GM12878 (cell line): Measurements from ENCODE around the gene ARHGAP21. TPM values are rescaled to one million over a fixed set of nuclear protein-coding genes. Genes with fewer than 3 reads are reported as not detected.

Experiments
- ATF7 ChIP-seq: fragments of 450-650 bp; IDR thresholded peaks from 2 replicates; pipeline ENCODE4 v1.6.1; 2016; ENCODE audit warnings: low read depth, mild to moderate bottlenecking
- CEBPZ ChIP-seq: fragments of 150-350 bp; IDR thresholded peaks from 2 replicates; pipeline ENCODE4 v1.6.1; 2016; ENCODE audit warnings: low read depth, low read length
- E4F1 ChIP-seq: fragments of 450-650 bp; IDR thresholded peaks from 2 replicates; pipeline ENCODE4 v1.6.1; 2018; ENCODE audit warnings: borderline replicate concordance, mild to moderate bottlenecking; ENCODE audit not compliant: partially characterized antibody
- IRF4 ChIP-seq: IDR thresholded peaks from 2 replicates; pipeline ENCODE4 v1.6.1; 2011; ENCODE audit warnings: low read depth, low read length
- KDM1A ChIP-seq: fragments of 200-600 bp; sonication (generic); IDR thresholded peaks from 2 replicates; pipeline ENCODE4 v1.6.1; 2016; ENCODE audit warnings: borderline replicate concordance
- MYC ChIP-seq: IDR thresholded peaks from 2 replicates; pipeline ENCODE4 v1.6.1; 2011; ENCODE audit warnings: mild to moderate bottlenecking, low read length, moderate library complexity, inconsistent platforms; ENCODE audit not compliant: insufficient read depth, insufficient replicate concordance, insufficient read length, severe bottlenecking
- NFIC ChIP-seq: IDR thresholded peaks from 2 replicates; pipeline ENCODE4 v1.6.1; 2012; ENCODE audit warnings: low read depth, mild to moderate bottlenecking, inconsistent platforms, low read length, moderate library complexity
- NFYA ChIP-seq: IDR thresholded peaks from 2 replicates; pipeline ENCODE4 v1.6.1; 2011; ENCODE audit warnings: low read depth, mild to moderate bottlenecking, low read length, improper control_type of control experiment, borderline replicate concordance
- NKRF ChIP-seq: fragments of 450-650 bp; conservative IDR thresholded peaks from 2 replicates; pipeline ENCODE4 v1.6.1; 2017; ENCODE audit warnings: mild to moderate bottlenecking, moderate library complexity
- NR2C1 ChIP-seq: fragments of 450-650 bp; IDR thresholded peaks from 2 replicates; pipeline ENCODE4 v1.6.1; 2017; ENCODE audit warnings: antibody characterized with exemption, mild to moderate bottlenecking, moderate library complexity
- NR2C2 ChIP-seq: IDR thresholded peaks from 2 replicates; pipeline ENCODE4 v1.6.1; 2011; ENCODE audit warnings: borderline replicate concordance, low read depth; ENCODE audit not compliant: control insufficient read depth, insufficient read length
- RAD51 ChIP-seq: fragments of 450-650 bp; IDR thresholded peaks from 2 replicates; pipeline ENCODE4 v1.6.1; 2016; ENCODE audit warnings: moderate library complexity, mild to moderate bottlenecking, inconsistent platforms
- STAT1 ChIP-seq: fragments of 450-650 bp; conservative IDR thresholded peaks from 2 replicates; pipeline ENCODE4 v1.6.1; 2014; ENCODE audit warnings: antibody characterized with exemption, mild to moderate bottlenecking
- TCF7 ChIP-seq: IDR thresholded peaks from 2 replicates; pipeline ENCODE4 v1.6.1; 2014; ENCODE audit warnings: antibody characterized with exemption, borderline replicate concordance
- ZNF687 ChIP-seq: fragments of 450-650 bp; IDR thresholded peaks from 2 replicates; pipeline ENCODE4 v1.6.1; 2017; ENCODE audit warnings: mild to moderate bottlenecking, moderate library complexity
- polyA plus RNA-seq, 11 experiments: library from polyadenylated mRNA; depleted of rRNA in 4 of 11; unstranded in 6 of 11; stranded (reverse) in 5 of 11; fragments of >200 nt; fragmentation: Nextera tagmentation in 4 of 11; fragmentation: Illumina TruSeq in 1 of 11; extraction: Ambion mirVana in 4 of 11; extraction: Trizol in 1 of 11; gene quantifications; 1 replicate in 1 of 11; 2 replicates in 10 of 11; pipeline versions ENCODE4 v1.2.1 to v1.2.3, GENCODE V29; 2011 to 2016; ENCODE audit warnings: inconsistent platforms in 2 of 11, missing spikeins in 2 of 11, low read depth in 1 of 11
- total RNA-seq, 4 experiments: library from RNA; depleted of rRNA in 3 of 4; stranded (reverse); fragments of >200 nt in 3 of 4; fragmentation: Illumina TruSeq in 1 of 4; extraction: Trizol in 1 of 4; gene quantifications; 2 replicates each; pipeline versions ENCODE4 v1.2.1 to v1.2.3, GENCODE V29; 2013 to 2021

Gene ARHGAP21
- total and polyA plus RNA-seq, 10 of the 15 experiments (the other 5 are each of a cell fraction or from before 2014, with no cell fraction given): 11.7 to 103 (median 37.6) TPM

GRCh38 chr10:24652381-24652957 lies 71.2 kb downstream of the ARHGAP21 start (continued):
- TF ChIP-seq ZNF687 (no peak), NFIC (peak; percentile 96), MYC (no peak), RAD51 (0 out of 2 replicates have a peak, but pooled peaks have one; percentile 24), NKRF (no peak), IRF4 (peak; percentile 45; the same call in 1 of the 2 replicates), TCF7 (no peak), CEBPZ (no peak), NFYA (no peak), KDM1A (no peak), E4F1 (no peak), NR2C1 (no peak), ATF7 (peak; percentile 85), STAT1 (no peak), NR2C2 (no peak)
